HG02970 (cell line): ENCODE results near the gene TAS2R16.
"Not testable (repeated sequence)": the region's sequence is repeated elsewhere in the genome, so short reads cannot be mapped to it uniquely, and the experiment has no call there.

Source experiments
- ATAC-seq: cut with Tn5 transposase; IDR thresholded peaks from one replicate; pipeline ENCODE4 v1.9.1; 2021; ENCODE audit warnings: mild to moderate bottlenecking, moderate library complexity, moderate number of reproducible peaks; ENCODE audit not compliant: unreplicated experiment, low FRiP score

Gene TAS2R16

GRCh38 chr7:122974229-122974628 is 21.3 kb downstream of the TAS2R16 start:
- ATAC-seq = no peak

GRCh38 chr7:122972056-122972455 is 23.4 kb downstream of the TAS2R16 start:
- ATAC-seq = no peak

GRCh38 chr7:122970740-122971725 is 24.5 kb downstream of the TAS2R16 start:
- no peak for ATAC-seq

GRCh38 chr7:122968389-122968788 is 27.1 kb downstream of the TAS2R16 start:
- no peak for ATAC-seq

- ATAC-seq = no peak
Measured at GRCh38 chr7:122965306-122965705, 30.2 kb downstream of the TAS2R16 start.

GRCh38 chr7:122953678-122954077 is 41.8 kb downstream of the TAS2R16 start:
- not testable (repeated sequence) for ATAC-seq

GRCh38 chr7:122951006-122951405 is 44.5 kb downstream of the TAS2R16 start:
- no peak for ATAC-seq

GRCh38 chr7:122949186-122949585 is 46.3 kb downstream of the TAS2R16 start:
- ATAC-seq = no peak
